Neural progenitor cell (in vitro differentiated cells): ENCODE measurements around the gene UNC93B1. TPM values are rescaled to one million over a fixed set of nuclear protein-coding genes. Genes with fewer than 3 reads are reported as not detected.
A peak's percentile ranks its signal among the peaks of the same experiment; 100 is the strongest.
"Not testable (repeated sequence)": the region's sequence is repeated elsewhere in the genome, so short reads cannot be mapped to it uniquely, and the experiment has no call there.

Experiments
- DNase-seq: peaks from one replicate; pipeline ENCODE4 v3.0.0-alpha.2; 2016; ENCODE audit warnings: low spot score
- H2AFZ ChIP-seq: fragments of 200-600 bp; sonication (generic); replicated peaks from 2 replicates; pipeline ENCODE4 v1.6.1; 2016; ENCODE audit warnings: antibody characterized with exemption
- H3F3A ChIP-seq: fragments of 200-600 bp; sonication (generic); 2 replicates; pipeline ENCODE4 v1.6.1; 2016; ENCODE audit warnings: antibody characterized with exemption, low read depth
- H3K27ac ChIP-seq: fragments of 200-600 bp; sonication (generic); 2 replicates; pipeline ENCODE4 v1.5.1; 2016; ENCODE audit warnings: mild to moderate bottlenecking
- H3K27me3 ChIP-seq: fragments of 200-600 bp; sonication (generic); 2 replicates; pipeline ENCODE4 v1.6.1; 2016; ENCODE audit warnings: mild to moderate bottlenecking, moderate library complexity
- H3K36me3 ChIP-seq: fragments of 200-600 bp; sonication (generic); 2 replicates; pipeline ENCODE4 v1.5.1; 2016
- H3K4me1 ChIP-seq: fragments of 200-600 bp; sonication (generic); 2 replicates; pipeline ENCODE4 v1.6.1; 2016; ENCODE audit warnings: mixed run types
- H3K4me2 ChIP-seq: fragments of 200-600 bp; sonication (generic); 2 replicates; pipeline ENCODE4 v1.6.1; 2016
- H3K4me3 ChIP-seq: fragments of 200-600 bp; sonication (generic); 2 replicates; pipeline ENCODE4 v1.5.1; 2016
- H3K79me2 ChIP-seq: fragments of 200-600 bp; sonication (generic); 2 replicates; pipeline ENCODE4 v1.6.1; 2016; ENCODE audit warnings: low read depth
- H3K9ac ChIP-seq: fragments of 200-600 bp; sonication (generic); 2 replicates; pipeline ENCODE4 v1.6.1; 2016
- H3K9me3 ChIP-seq: fragments of 200-600 bp; sonication (generic); 2 replicates; pipeline ENCODE4 v1.5.1; 2016; ENCODE audit warnings: low read depth
- H4K20me1 ChIP-seq: fragments of 200-600 bp; sonication (generic); 2 replicates; pipeline ENCODE4 v1.6.1; 2016; ENCODE audit warnings: low read depth
- H3K27ac Mint-ChIP-seq: 3 replicates; pipeline ENCODE4 v1.8.0; 2021; ENCODE audit warnings: mixed read lengths
- H3K27me3 Mint-ChIP-seq: 2 replicates; pipeline ENCODE4 v1.8.0; 2022; ENCODE audit warnings: low read depth, mild to moderate bottlenecking, inconsistent platforms, moderate library complexity, mixed read lengths; ENCODE audit not compliant: insufficient read depth
- H3K36me3 Mint-ChIP-seq: 3 replicates; pipeline ENCODE4 v1.8.0; 2021; ENCODE audit warnings: mixed read lengths
- H3K4me1 Mint-ChIP-seq: 3 replicates; pipeline ENCODE4 v1.8.0; 2021; ENCODE audit warnings: mixed read lengths
- H3K4me3 Mint-ChIP-seq: 3 replicates; pipeline ENCODE4 v1.8.0; 2021; ENCODE audit warnings: mild to moderate bottlenecking, moderate library complexity, mixed read lengths
- H3K9me3 Mint-ChIP-seq: 3 replicates; pipeline ENCODE4 v1.8.0; 2020; ENCODE audit warnings: mixed read lengths
- EZH2 ChIP-seq: fragments of 200-600 bp; sonication (generic); IDR thresholded peaks from 2 replicates; pipeline ENCODE4 v1.6.1; 2017; ENCODE audit warnings: antibody characterized with exemption, mild to moderate bottlenecking, moderate library complexity
- total RNA-seq: library from RNA; depleted of rRNA; stranded (reverse); fragments of >200 nt; gene quantifications from 2 replicates; pipeline ENCODE4 v1.2.3, GENCODE V29; 2015; ENCODE audit warnings: low replicate concordance
- TF ChIP-seq, protein P1 (sequence below): fragments of 200-600 bp; sonication (generic); IDR thresholded peaks from 2 replicates; pipeline ENCODE4 v1.5.1; 2017; ENCODE audit warnings: antibody characterized with exemption, mild to moderate bottlenecking

Gene UNC93B1
- total RNA-seq, 1 donor from 2014 or later, result 8.8 TPM

DNA sequence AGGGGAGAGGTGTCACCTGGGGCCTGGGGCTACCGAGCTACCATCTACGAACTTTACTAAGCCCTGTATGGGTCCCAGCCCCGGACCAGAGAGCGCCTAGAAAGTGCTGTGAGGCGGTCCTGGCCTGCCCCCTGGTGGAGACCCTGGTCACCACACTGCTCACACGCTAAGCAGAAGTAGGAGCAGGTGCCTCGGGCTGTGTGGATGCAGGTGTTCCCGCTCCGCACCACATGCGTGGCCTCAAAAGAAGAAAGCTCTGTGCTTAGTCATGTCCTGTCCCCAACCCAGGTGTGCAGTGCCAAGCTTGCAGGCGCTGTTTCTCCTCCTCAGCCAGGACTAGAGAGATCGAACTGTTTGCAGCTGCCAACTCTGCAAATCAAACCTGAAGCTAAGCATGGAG lies 10.1 kb downstream of the UNC93B1 start:
- H3K36me3 Mint-ChIP-seq, H2AFZ ChIP-seq, H3K27ac Mint-ChIP-seq, H3K9me3 ChIP-seq, H3F3A ChIP-seq, H3K4me1 ChIP-seq, H3K4me3 ChIP-seq, H3K27ac ChIP-seq, H3K9ac ChIP-seq, H3K4me3 Mint-ChIP-seq, H3K4me2 ChIP-seq, H3K9me3 Mint-ChIP-seq, H4K20me1 ChIP-seq, H3K36me3 ChIP-seq, H3K79me2 ChIP-seq: not testable (repeated sequence)
- peaks cover 16% of the 10 kb centered on the region for H3K27me3 ChIP-seq
- Mint-ChIP-seq H3K27me3 (peaks cover 26% of the 10 kb centered on the region), H3K4me1 (peaks cover 14% of the 10 kb centered on the region)
- TF ChIP-seq, protein P1, sequence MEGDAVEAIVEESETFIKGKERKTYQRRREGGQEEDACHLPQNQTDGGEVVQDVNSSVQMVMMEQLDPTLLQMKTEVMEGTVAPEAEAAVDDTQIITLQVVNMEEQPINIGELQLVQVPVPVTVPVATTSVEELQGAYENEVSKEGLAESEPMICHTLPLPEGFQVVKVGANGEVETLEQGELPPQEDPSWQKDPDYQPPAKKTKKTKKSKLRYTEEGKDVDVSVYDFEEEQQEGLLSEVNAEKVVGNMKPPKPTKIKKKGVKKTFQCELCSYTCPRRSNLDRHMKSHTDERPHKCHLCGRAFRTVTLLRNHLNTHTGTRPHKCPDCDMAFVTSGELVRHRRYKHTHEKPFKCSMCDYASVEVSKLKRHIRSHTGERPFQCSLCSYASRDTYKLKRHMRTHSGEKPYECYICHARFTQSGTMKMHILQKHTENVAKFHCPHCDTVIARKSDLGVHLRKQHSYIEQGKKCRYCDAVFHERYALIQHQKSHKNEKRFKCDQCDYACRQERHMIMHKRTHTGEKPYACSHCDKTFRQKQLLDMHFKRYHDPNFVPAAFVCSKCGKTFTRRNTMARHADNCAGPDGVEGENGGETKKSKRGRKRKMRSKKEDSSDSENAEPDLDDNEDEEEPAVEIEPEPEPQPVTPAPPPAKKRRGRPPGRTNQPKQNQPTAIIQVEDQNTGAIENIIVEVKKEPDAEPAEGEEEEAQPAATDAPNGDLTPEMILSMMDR, result peak; percentile 65
- peak; percentile 56 for DNase-seq

DNA sequence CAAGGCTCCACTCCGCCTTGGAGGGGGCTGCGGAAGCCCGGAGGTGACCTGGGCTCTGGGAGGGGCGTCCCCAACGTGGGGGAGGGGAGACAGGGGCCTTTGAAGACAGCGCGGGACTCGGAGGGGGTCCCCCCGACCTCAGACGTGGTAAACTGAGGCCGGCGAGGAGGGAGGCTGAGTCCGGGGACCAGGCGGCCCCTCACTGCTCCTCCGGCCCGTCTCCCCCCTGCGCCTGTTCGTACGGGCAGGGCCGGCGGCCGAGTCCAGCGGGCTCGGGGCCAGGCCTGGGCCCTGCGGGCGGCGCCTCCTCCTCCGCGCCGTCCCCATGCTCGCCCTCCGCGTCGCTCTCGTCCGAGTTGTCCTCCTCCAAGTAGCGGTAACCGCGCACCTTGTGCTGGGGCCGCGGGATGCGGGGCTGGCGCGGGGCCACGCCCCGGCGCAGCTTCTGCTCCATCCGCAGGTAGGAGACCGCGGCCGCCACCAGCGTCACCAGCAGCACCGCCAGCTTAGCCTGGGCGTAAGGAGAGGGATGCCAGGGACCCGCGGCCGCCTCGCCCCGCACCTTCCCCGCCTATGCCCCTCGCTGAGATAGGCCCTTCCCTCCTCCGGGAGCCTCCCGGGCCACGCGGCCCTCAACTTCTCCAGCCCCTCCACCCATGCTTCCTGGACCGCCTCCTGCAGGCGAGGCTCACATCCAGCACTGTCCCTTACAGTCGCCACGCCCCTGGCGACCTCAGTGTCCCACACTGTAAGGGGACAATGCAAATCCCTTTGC lies 12.4 kb downstream of the UNC93B1 start:
- H3K4me1 ChIP-seq, H3K27ac Mint-ChIP-seq, H3K36me3 ChIP-seq, H3F3A ChIP-seq, H3K79me2 ChIP-seq, DNase-seq, H3K9ac ChIP-seq, H4K20me1 ChIP-seq, H3K9me3 ChIP-seq, H3K27ac ChIP-seq, H3K36me3 Mint-ChIP-seq, H3K4me1 Mint-ChIP-seq, H3K9me3 Mint-ChIP-seq: not testable (repeated sequence)
- TF ChIP-seq, protein P1, result peak; percentile 19
- peak; percentile 61 for TF ChIP-seq EZH2
- Histone ChIP-seq H3K27me3 (peaks cover 16% of the 10 kb centered on the region), H3K4me2 (peak overlapping the region; percentile 80), H3K4me3 (peak overlapping the region; percentile 42), H2AFZ (peak overlapping the region; percentile 76)
- H3K4me3 Mint-ChIP-seq, result peak overlapping the region; percentile 74
- H3K27me3 Mint-ChIP-seq, result peaks cover 21% of the 10 kb centered on the region

DNA sequence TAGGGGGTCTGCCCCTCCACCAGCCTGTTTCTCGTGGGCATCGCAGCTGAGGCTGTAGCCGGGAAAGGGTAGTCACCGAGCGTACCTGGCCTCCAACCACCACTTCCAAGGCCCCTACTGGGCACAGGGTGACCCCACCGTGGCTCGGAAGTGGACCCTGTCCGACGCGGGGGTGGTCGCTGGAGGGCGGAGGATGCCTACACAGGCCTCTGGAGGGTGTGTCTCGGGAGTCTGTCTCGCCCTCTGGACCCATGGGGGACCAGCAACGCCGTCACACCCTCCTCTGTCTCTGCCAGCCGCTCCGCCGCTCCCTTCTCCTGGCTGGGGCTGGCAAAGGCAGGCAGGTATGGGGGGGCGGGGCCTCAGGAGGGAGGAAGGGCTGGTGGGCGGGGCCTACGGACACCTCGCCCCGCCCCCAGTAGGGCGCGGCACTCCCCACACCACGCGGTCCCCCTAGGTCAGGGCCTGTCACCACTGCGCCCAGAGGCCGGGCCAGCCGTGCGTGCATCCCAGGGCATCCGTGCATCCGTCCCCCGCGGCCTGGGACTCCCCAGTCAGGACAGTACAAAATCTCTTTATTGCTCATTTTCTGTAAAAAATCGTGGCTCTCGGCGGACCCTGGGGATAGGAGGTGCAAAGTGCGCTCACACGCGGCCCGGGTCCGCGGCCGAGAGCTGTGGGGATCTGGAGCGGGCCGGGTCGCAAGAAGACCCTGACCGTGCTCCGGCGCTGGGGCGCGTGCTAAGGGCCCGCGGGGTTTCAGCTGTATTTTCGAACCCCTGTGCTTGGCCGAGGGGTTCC lies 13.2 kb downstream of the UNC93B1 start:
- H3K27me3 ChIP-seq, result peaks cover 16% of the 10 kb centered on the region
- peak overlapping the region; percentile 80 for H3K4me2 ChIP-seq
- H3K9me3 ChIP-seq, result not testable (repeated sequence)

DNA sequence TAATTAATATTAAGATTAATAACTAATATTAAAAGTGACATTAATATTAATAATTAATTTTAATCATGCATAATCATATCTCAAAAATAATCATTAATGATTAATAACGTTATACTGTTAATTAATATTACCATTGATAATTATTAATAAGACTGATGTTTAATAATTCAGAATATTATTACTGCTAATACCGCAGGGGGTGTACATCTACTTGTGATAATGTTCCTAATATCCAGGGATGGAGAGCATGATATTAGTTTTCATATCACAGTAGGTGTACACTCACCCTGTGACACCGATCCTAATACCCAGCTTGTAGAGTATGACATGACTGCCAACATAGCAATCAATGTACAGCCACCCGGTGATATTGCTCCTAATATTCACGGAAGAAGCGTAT lies 18.6 kb downstream of the UNC93B1 start:
- DNase-seq, H3K4me3 Mint-ChIP-seq, H2AFZ ChIP-seq, H4K20me1 ChIP-seq, H3K36me3 ChIP-seq, H3K27ac ChIP-seq, H3K9me3 Mint-ChIP-seq, H3K4me3 ChIP-seq, H3K9ac ChIP-seq, H3K4me1 ChIP-seq, H3K4me2 ChIP-seq, H3K36me3 Mint-ChIP-seq, H3K9me3 ChIP-seq, H3K27me3 ChIP-seq, H3F3A ChIP-seq, H3K79me2 ChIP-seq, H3K27ac Mint-ChIP-seq, H3K4me1 Mint-ChIP-seq, H3K27me3 Mint-ChIP-seq: not testable (repeated sequence)

More for the DNA sequence above, 13.2 kb downstream of the UNC93B1 start:
- not testable (repeated sequence) for H4K20me1 ChIP-seq, H3K36me3 Mint-ChIP-seq, H3K27ac ChIP-seq, H3F3A ChIP-seq, H3K36me3 ChIP-seq, H3K79me2 ChIP-seq, H3K4me1 ChIP-seq, H3K9ac ChIP-seq, H3K9me3 Mint-ChIP-seq, H3K4me1 Mint-ChIP-seq, H3K27ac Mint-ChIP-seq
- TF ChIP-seq EZH2, result peak; percentile 65
- peak overlapping the region; percentile 76 for H2AFZ ChIP-seq
- H3K4me3 ChIP-seq, result peak overlapping the region; percentile 42
- peak; percentile 68 for DNase-seq
- Mint-ChIP-seq H3K4me3 (peak overlapping the region; percentile 65), H3K27me3 (peaks cover 19% of the 10 kb centered on the region)
